Common myeloid progenitor, CD34-positive (primary cell): ENCODE results near the gene GHRHR.

Experiments used
- CTCF ChIA-PET: fragments of 350-600 bp; sonication (Branson Sonifier 250); formaldehyde crosslinking; loops from one replicate; lab custom pipeline; 2021; ENCODE audit warnings: antibody characterized with exemption; lab: Charles Lee
- POLR2A ChIA-PET: fragments of 350-600 bp; sonication (Branson Sonifier 250); formaldehyde crosslinking; loops from one replicate; lab custom pipeline; 2021; ENCODE audit warnings: antibody characterized with exemption; lab: Charles Lee
- DNase-seq, 3 donors: peaks; one replicate each; pipeline versions ENCODE4 v3.0.0 to v3.0.0-alpha.2; 2013
- H3K27ac ChIP-seq, 2 experiments: 1 replicate in 1 of 2; 2 replicates in 1 of 2; pipeline ENCODE4 v1.7.0; 2013; ENCODE audit warnings: inconsistent platforms in 2 of 2, low read length in 2 of 2, mild to moderate bottlenecking in 2 of 2, low read depth in 1 of 2, moderate library complexity in 1 of 2; ENCODE audit not compliant: severe bottlenecking in 2 of 2, insufficient read depth in 1 of 2, poor library complexity in 1 of 2
- H3K27me3 ChIP-seq, 5 experiments: replicated peaks in 2 of 5; 1 replicate in 3 of 5; 2 replicates in 2 of 5; pipeline versions ENCODE4 v1.6.1 to v1.7.0; 2013; ENCODE audit warnings: low read length in 4 of 5, mild to moderate bottlenecking in 2 of 5, moderate library complexity in 2 of 5, inconsistent platforms in 1 of 5; ENCODE audit not compliant: insufficient read depth in 5 of 5, control insufficient read depth in 4 of 5
- H3K36me3 ChIP-seq, 4 experiments: 1 replicate in 2 of 4; 2 replicates in 2 of 4; pipeline versions ENCODE4 v1.6.1 to v1.7.0; 2013; ENCODE audit warnings: low read length in 3 of 4, control low read depth in 1 of 4, mild to moderate bottlenecking in 1 of 4; ENCODE audit not compliant: control insufficient read depth in 4 of 4, insufficient read depth in 4 of 4
- H3K4me1 ChIP-seq, 4 experiments: 1 replicate in 3 of 4; 2 replicates in 1 of 4; pipeline versions ENCODE4 v1.6.1 to v1.7.1; 2013; ENCODE audit warnings: low read length in 3 of 4, mild to moderate bottlenecking in 3 of 4, control low read depth in 1 of 4, inconsistent platforms in 1 of 4, moderate library complexity in 1 of 4; ENCODE audit not compliant: control insufficient read depth in 4 of 4, insufficient read depth in 4 of 4; ENCODE audit errors: control extremely low read depth in 1 of 4
- H3K4me3 ChIP-seq, 7 experiments: 1 replicate in 4 of 7; 2 replicates in 3 of 7; pipeline versions ENCODE4 v1.5.1 to v1.7.0; 2013; ENCODE audit warnings: mild to moderate bottlenecking in 7 of 7, low read length in 6 of 7, moderate library complexity in 6 of 7, inconsistent platforms in 2 of 7, low read depth in 2 of 7, control low read depth in 1 of 7; ENCODE audit not compliant: insufficient read depth in 4 of 7, control insufficient read depth in 1 of 7; ENCODE audit errors: extremely low read depth in 1 of 7
- H3K9me3 ChIP-seq, 5 experiments: 1 replicate in 4 of 5; 2 replicates in 1 of 5; pipeline versions ENCODE4 v1.6.1 to v1.7.1; 2013; ENCODE audit warnings: low read length in 4 of 5, mild to moderate bottlenecking in 2 of 5, inconsistent platforms in 1 of 5, low read depth in 1 of 5, moderate library complexity in 1 of 5; ENCODE audit not compliant: control insufficient read depth in 4 of 5, insufficient read depth in 2 of 5; ENCODE audit errors: control extremely low read depth in 1 of 5
- WGBS: methylation state at CpG from one replicate; pipeline ENCODE4 v1.1.5; 2013; ENCODE audit not compliant: insufficient coverage; 5-methylcytosine and 5-hydroxymethylcytosine counted together

Gene GHRHR

GRCh38 chr7:31000161-31000693 is 36.5 kb downstream of the GHRHR start:
- no peak for DNase-seq
- H3K9me3 ChIP-seq = peaks cover 0 to 2% (median 0%) of the 10 kb centered on the region in 5 experiments
- H3K4me3 ChIP-seq = no peak overlapping the region
- no peaks in the 10 kb centered on the region for H3K27me3 ChIP-seq
- WGBS = 31% methylated on average over 5 of the region's 9 CpGs
- H3K27ac ChIP-seq = no peak overlapping the region
- H3K36me3 ChIP-seq = no peaks in the 10 kb centered on the region
- peaks cover 0 to 15% (median 3%) of the 10 kb centered on the region in 4 experiments for H3K4me1 ChIP-seq
- ChIA-PET CTCF (no interaction called here), POLR2A (no interaction called here)

GRCh38 chr7:31000779-31001178 is 37.0 kb downstream of the GHRHR start:
- peaks cover 0 to 2% (median 0%) of the 10 kb centered on the region in 5 experiments for H3K9me3 ChIP-seq
- no peak overlapping the region for H3K4me3 ChIP-seq
- POLR2A ChIA-PET = no interaction called here
- 92% methylated on average over 5 of the region's 5 CpGs for WGBS
- H3K4me1 ChIP-seq = peaks cover 0 to 11% (median 3%) of the 10 kb centered on the region in 4 experiments
- no peaks in the 10 kb centered on the region for H3K36me3 ChIP-seq
- no peak overlapping the region for H3K27ac ChIP-seq
- no peaks in the 10 kb centered on the region for H3K27me3 ChIP-seq
- CTCF ChIA-PET = no interaction called here
- no peak for DNase-seq

GRCh38 chr7:31002256-31002655 is 38.5 kb downstream of the GHRHR start:
- whole genome bisulfite sequencing = 100% methylated on average over 2 of the region's 6 CpGs
- Histone ChIP-seq H3K9me3 (peaks cover 0 to 2% (median 0%) of the 10 kb centered on the region in 5 experiments), H3K4me1 (peaks cover 0 to 6% (median 3%) of the 10 kb centered on the region in 4 experiments), H3K4me3 (no peak overlapping the region), H3K36me3 (no peaks in the 10 kb centered on the region), H3K27ac (no peak overlapping the region), H3K27me3 (peaks cover 0 to 4% (median 0%) of the 10 kb centered on the region in 5 experiments)
- no peak for DNase-seq
- ChIA-PET CTCF (interaction anchor here (0.7 kb wide), 1 partner anchor 12 kb away, joined by 3 read pairs; no protein-coding TSS in a partner anchor), POLR2A (no interaction called here)

- peaks cover 0 to 6% (median 3%) of the 10 kb centered on the region in 4 experiments for H3K4me1 ChIP-seq
- POLR2A ChIA-PET = no interaction called here
- peaks cover 0 to 6% (median 0%) of the 10 kb centered on the region in 5 experiments for H3K27me3 ChIP-seq
- no peak overlapping the region for H3K27ac ChIP-seq
- H3K9me3 ChIP-seq = peaks cover 0 to 2% (median 0%) of the 10 kb centered on the region in 5 experiments
- no peak overlapping the region for H3K4me3 ChIP-seq
- CTCF ChIA-PET = interaction anchor here (0.7 kb wide), 1 partner anchor 13 kb away, joined by 3 read pairs; no protein-coding TSS in a partner anchor
- no peaks in the 10 kb centered on the region for H3K36me3 ChIP-seq
- WGBS = no CpG with 5 or more reads among the region's 2 CpGs
- no peak for DNase-seq
These were observed 39.3 kb downstream of the GHRHR start for GRCh38 chr7:31003097-31003496.

GRCh38 chr7:31003721-31004120 is 40.0 kb downstream of the GHRHR start:
- Histone ChIP-seq H3K27ac (no peak overlapping the region), H3K4me3 (no peak overlapping the region), H3K4me1 (peaks cover 0 to 6% (median 3%) of the 10 kb centered on the region in 4 experiments), H3K36me3 (no peaks in the 10 kb centered on the region), H3K9me3 (peaks cover 0 to 2% (median 0%) of the 10 kb centered on the region in 5 experiments), H3K27me3 (peaks cover 0 to 6% (median 4%) of the 10 kb centered on the region in 5 experiments)
- DNase-seq = no peak
- CTCF ChIA-PET = interaction anchor here (0.6 kb wide), 1 partner anchor 20 kb away, joined by 3 read pairs; no protein-coding TSS in a partner anchor
- WGBS = 100% methylated on average over 6 of the region's 6 CpGs
- POLR2A ChIA-PET = no interaction called here

- no peak overlapping the region for H3K4me3 ChIP-seq
- H3K4me1 ChIP-seq = peaks cover 0 to 6% (median 3%) of the 10 kb centered on the region in 4 experiments
- peaks cover 0 to 2% (median 0%) of the 10 kb centered on the region in 5 experiments for H3K9me3 ChIP-seq
- peaks cover 0 to 8% (median 4%) of the 10 kb centered on the region in 5 experiments for H3K27me3 ChIP-seq
- ChIA-PET CTCF (interaction anchor here (0.6 kb wide), 1 partner anchor 21 kb away, joined by 3 read pairs; no protein-coding TSS in a partner anchor), POLR2A (no interaction called here)
- no CpG with 5 or more reads among the region's 1 CpG for WGBS
- DNase-seq = no peak
- no peaks in the 10 kb centered on the region for H3K36me3 ChIP-seq
- no peak overlapping the region for H3K27ac ChIP-seq
These were observed 40.6 kb downstream of the GHRHR start for GRCh38 chr7:31004393-31004792.

- Histone ChIP-seq H3K9me3 (peaks cover 0 to 2% (median 0%) of the 10 kb centered on the region in 5 experiments), H3K27ac (no peak overlapping the region), H3K36me3 (no peaks in the 10 kb centered on the region), H3K4me3 (no peak overlapping the region), H3K4me1 (no peaks in the 10 kb centered on the region), H3K27me3 (peaks cover 0 to 9% (median 4%) of the 10 kb centered on the region in 5 experiments)
- DNase-seq = no peak
- ChIA-PET POLR2A (no interaction called here), CTCF (no interaction called here)
- 94% methylated on average over 5 of the region's 6 CpGs for WGBS
These were observed 43.1 kb downstream of the GHRHR start for GRCh38 chr7:31006857-31007256.
